ENCODE data around the gene LRCH1. TPM values are rescaled to one million over a fixed set of nuclear protein-coding genes. Genes with fewer than 3 reads are reported as not detected.
A peak's percentile ranks its signal among the peaks of the same experiment; 100 is the strongest.

Gene LRCH1
- total and polyA plus RNA-seq, 8 donors, result 2.0 to 10.5 (median 3.8) TPM

GRCh38 chr13:46569456-46569855 is 16.5 kb downstream of the LRCH1 start:
- no peak for ATAC-seq
- H3K27me3 ChIP-seq, result no peaks in the 10 kb centered on the region
- no peak overlapping the region for H3K4me3 ChIP-seq
- 96 to 99% methylated on average over 7 of the region's 7 CpGs for WGBS, 2 donors
- no peak for DNase-seq
- no peak for TF ChIP-seq CTCF (IDR thresholded peaks at IDR 0.05)
- H3K36me3 ChIP-seq, result no peaks in the 10 kb centered on the region
- intact Hi-C loops (cut with DNase I), result no loop called here
- H3K9me3 ChIP-seq, result no peaks in the 10 kb centered on the region
- H3K27ac ChIP-seq, result no peak overlapping the region
- no peak for FAIRE-seq
- H3K4me1 ChIP-seq, result peaks cover 3 to 5% (median 4%) of the 10 kb centered on the region in 3 donors

GRCh38 chr13:46570273-46570672 is 17.3 kb downstream of the LRCH1 start:
- no peak overlapping the region for H3K4me3 ChIP-seq
- DNase-seq (no peak), FAIRE-seq (no peak), ATAC-seq (no peak)
- 59 to 61% methylated on average over 4 of the region's 4 CpGs for WGBS, 2 donors
- no peak overlapping the region for H3K27ac ChIP-seq
- TF ChIP-seq CTCF (IDR thresholded peaks at IDR 0.05), result no peak
- intact Hi-C loops (cut with DNase I), result no loop called here
- no peaks in the 10 kb centered on the region for H3K9me3 ChIP-seq
- H3K27me3 ChIP-seq, result no peaks in the 10 kb centered on the region
- peaks cover 3 to 5% (median 4%) of the 10 kb centered on the region in 3 donors for H3K4me1 ChIP-seq
- H3K36me3 ChIP-seq, result no peaks in the 10 kb centered on the region

GRCh38 chr13:46571189-46571908 is 18.4 kb downstream of the LRCH1 start:
- H3K4me1 ChIP-seq, result peaks cover 3 to 13% (median 5%) of the 10 kb centered on the region in 3 donors

GRCh38 chr13:46571909-46572595 is 19.1 kb downstream of the LRCH1 start:
- intact Hi-C loops (cut with DNase I), result no loop called here
- DNase-seq, result no peak
- FAIRE-seq, result no peak
- H3K36me3 ChIP-seq, result no peaks in the 10 kb centered on the region
- H3K9me3 ChIP-seq, result no peaks in the 10 kb centered on the region
- WGBS, 2 donors, result 62 to 65% methylated on average over 7 of the region's 7 CpGs
- ATAC-seq, result no peak
- no peak overlapping the region for H3K4me3 ChIP-seq
- peaks cover 3 to 13% (median 5%) of the 10 kb centered on the region in 3 donors for H3K4me1 ChIP-seq
- H3K27me3 ChIP-seq, result no peaks in the 10 kb centered on the region
- no peak overlapping the region for H3K27ac ChIP-seq
- no peak for TF ChIP-seq CTCF (IDR thresholded peaks at IDR 0.05)

More at GRCh38 chr13:46571189-46571908, 18.4 kb downstream of the LRCH1 start:
- no peak overlapping the region for H3K27ac ChIP-seq
- TF ChIP-seq CTCF (IDR thresholded peaks at IDR 0.05), result no peak
- ATAC-seq, result peak in 1 of 4 donors; percentile 29
- H3K9me3 ChIP-seq, result no peaks in the 10 kb centered on the region
- no peaks in the 10 kb centered on the region for H3K27me3 ChIP-seq
- no peak overlapping the region for H3K4me3 ChIP-seq
- WGBS, 2 donors, result 89 to 92% methylated on average over 11 of the region's 11 CpGs
- FAIRE-seq, result no peak
- intact Hi-C loops (cut with DNase I), result no loop called here
- DNase-seq, result no peak
- no peaks in the 10 kb centered on the region for H3K36me3 ChIP-seq

Measured in pancreas (tissue), 10 donors.